CD4-positive, alpha-beta T cell treated with Interleukin-6 for 4 hours (primary cell): ENCODE measurements around the gene NLRP12.
"Not testable (repeated sequence)": the region's sequence is repeated elsewhere in the genome, so short reads cannot be mapped to it uniquely, and the experiment has no call there.

Experiments used
- DNase-seq: peaks from one replicate; pipeline ENCODE4 v3.0.0-alpha.2; 2020; ENCODE audit warnings: mixed read lengths

Gene NLRP12

DNA sequence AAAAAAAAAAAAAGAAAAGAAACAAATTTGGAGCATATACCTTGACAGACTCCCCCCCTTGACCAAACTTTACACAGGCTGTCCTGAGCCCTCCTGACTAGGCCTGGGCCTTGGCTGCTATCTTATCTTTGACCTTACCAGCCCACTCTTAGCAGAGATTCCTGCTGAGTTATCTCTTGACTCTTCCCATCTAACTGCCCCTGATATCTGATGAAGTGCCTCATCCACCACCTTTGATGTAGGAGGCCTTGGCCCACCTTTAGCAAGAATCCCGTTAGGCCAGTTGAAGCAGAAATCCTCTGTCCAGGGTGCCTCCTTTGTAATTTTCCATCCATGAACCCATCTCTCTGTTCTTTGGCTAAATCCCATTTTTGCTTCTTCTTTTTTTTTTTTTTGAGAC, 43.6 kb downstream of the NLRP12 start:
- no peak for DNase-seq

DNA sequence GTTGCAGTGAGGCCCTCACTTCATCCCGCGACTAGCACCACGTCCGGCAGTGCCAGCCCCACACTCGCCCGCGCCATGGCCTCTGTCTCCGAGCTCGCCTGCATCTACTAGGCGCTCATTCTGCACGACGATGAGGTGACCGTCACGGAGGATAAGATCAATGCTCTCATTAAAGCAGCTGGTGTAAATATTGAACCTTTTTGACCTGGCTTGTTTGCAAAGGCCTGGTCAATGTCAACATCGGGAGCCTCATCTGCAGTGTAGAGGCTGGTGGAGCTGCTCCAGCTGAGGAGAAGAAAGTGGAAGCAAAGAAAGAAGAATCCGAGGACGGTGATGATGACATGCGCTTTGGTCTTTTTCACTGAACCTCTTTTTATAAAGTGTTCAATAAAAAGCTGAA, 48.6 kb downstream of the NLRP12 start:
- DNase-seq, result no peak

DNA sequence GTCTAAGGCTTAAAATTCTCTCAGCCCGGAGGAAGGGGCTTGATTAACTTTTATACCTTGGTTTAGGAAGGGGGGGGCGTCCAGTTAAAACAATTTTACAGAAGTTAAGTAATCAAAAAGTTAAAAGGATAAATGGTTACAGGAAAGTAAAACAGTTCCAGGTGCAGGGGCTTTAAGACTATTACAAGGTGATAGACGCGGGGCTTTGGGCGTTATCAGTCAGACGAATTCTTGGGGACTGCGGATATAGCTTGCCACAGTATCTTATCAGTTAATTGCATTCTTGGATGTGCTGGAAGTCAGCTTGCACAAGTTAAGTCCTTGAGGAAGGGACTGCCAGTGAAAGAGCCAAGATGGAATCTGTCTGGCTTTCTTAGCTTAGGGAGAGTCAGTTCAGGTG, 49.6 kb downstream of the NLRP12 start:
- DNase-seq, result not testable (repeated sequence)

DNA sequence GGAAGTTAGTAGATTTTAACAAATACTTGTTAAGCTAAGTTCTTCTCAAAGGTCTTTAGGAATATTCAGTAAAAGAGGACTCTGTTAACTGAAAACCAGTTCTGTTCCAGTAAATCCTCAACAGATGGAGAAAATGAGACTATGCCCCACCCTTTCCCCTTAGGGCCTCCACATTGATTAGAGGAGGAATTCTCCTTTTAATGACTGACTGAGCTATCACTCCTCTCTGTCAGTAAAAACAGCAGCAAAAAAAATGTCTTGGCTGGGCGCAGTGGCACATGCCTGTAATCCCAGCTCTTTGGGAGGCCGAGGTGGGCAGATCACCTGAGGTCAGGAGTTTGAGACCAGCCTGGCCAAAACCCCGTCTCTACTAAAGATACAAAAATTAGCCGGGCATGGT, 50.1 kb downstream of the NLRP12 start:
- DNase-seq, result no peak

DNA sequence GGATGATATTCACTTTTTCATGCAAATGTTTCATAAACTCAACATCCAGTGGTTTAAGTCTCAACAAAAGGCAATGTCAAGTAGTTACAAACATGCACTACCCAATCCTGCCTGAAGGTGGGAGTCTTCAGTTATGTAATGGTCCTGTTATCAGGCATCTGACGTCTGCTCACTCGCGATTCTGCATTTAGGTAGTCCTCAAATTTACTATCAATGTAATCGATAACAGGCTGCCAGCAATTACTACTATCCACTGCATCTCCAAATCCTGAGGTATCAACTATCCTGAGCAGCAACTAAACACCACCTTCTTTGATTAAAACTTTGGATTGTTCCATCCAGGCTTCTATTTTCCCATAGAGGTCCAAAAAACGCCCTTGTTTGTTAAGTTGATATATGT, 51.2 kb downstream of the NLRP12 start:
- DNase-seq, result peak; percentile 43

DNA sequence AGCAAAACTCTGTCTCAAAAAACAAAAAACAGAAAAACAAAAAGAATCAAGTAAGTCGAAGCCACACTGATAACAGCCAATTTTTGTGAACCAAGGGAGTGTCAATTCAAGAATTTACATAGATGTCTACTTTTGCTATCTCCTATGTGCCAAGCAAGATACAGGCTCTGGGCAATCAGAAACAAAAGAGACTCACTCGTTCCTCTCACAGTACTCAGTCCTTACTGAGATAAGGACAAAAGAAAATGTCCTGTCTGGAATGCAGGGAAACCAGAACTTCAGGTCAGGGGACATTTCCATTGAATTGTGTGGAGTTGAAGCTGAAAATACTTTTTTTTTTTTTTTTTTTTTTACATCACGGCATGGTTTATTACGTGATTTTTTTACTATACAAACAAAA, 53.0 kb downstream of the NLRP12 start:
- no peak for DNase-seq

DNA sequence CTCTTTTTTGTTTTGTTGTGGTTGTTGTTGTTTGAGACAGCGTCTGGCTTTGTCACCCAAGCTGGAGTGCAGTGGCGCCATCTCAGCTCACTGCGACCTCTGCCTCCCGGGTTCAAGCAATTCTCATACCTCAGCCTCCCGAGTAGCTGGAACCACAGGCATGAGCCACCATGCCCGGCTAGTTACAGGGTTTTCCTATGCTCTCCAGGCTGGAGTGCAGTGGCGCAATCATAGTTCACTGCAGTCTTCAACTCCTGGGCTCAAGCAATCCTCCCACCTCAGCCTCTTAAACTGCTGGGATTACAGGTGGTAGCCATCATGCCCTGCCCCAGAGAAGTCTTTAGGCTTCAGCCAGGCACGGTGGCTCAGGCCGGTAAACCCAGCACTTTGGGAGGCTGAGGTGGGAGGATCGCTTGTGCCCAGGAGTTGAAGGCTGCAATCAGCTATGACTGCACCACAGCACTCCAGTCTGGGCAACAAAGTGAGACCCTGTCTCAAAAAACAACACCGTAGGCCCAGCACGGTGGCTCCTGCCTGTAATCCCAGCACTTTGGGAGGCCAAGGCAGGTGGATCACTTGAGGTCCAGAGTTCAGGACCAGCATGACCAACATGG, 54.3 kb downstream of the NLRP12 start:
- not testable (repeated sequence) for DNase-seq

DNA sequence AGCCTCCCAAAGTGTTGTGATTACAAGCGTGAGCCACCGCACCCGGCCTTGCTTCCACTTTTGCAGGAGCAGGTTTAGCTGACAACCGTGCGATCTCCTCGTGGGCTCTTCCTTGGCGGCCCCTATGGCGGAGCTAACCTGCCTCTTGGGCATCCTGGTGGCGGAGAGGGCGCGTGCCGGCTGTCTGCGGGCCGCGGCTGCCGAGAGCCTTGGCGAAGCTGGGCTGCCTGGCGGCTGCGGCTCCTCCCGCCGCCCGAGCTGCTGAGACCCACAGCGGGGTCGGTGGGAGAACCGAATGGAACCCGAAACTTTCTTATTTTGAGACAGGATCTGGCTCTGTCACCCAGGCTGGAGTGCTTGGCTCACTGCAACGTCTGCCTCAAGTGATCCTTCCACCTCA, 55.7 kb downstream of the NLRP12 start:
- no peak for DNase-seq

DNA sequence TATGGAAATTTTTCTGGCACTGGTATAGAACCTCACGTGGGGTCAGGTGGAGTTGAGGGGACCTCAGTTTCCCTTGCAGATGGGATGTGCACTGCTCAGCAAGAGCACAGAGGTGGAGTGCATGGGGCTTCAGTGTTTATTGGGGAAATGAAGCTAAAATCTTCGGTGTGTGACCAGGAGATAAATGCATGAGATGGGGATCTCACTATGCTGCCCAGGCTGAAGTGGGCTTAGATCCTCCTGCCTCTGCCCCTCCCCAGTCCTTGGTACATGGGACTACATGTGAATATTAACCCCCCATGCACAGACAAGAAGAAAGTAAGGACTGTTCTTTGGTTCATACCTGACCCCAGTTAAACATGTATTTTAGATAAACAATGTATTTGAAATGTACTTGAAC, 65.1 kb downstream of the NLRP12 start:
- not testable (repeated sequence) for DNase-seq
